OCI-LY1 (cell line): ENCODE data around the gene ITIH2.

Experiments used
- CTCF ChIP-seq: fragments of 200-600 bp; sonication (generic), shearing (Covaris generic); IDR thresholded peaks from 2 replicates; pipeline ENCODE4 v1.5.1; 2017; ENCODE audit warnings: mild to moderate bottlenecking, antibody characterized with exemption, low read length, moderate library complexity, mixed read lengths
- EZH2 ChIP-seq: fragments of 200-600 bp; sonication (generic), shearing (Covaris generic); IDR thresholded peaks from 2 replicates; pipeline ENCODE4 v1.8.0; 2017; ENCODE audit warnings: borderline replicate concordance, mixed run types, mild to moderate bottlenecking, antibody characterized with exemption, low read length, moderate library complexity, mixed read lengths

- TF ChIP-seq EZH2 (no peak), CTCF (no peak)
Measured at GRCh38 chr10:7797582-7797981, 94.5 kb downstream of the ITIH2 start.
